ENCODE results near the gene UROC1.

UROC1 gene

GRCh38 chr3:126517291-126517951, at the start of gene UROC1:
Gene UROC1, minus strand, starts transcription at chr3:126517773. Its CDS starts 54 bp downstream, at chr3:126517719.
- Mint-ChIP-seq H3K9me3 (no peaks in the 10 kb centered on the region), H3K4me1 (ENCODE audit: low read depth) (no peaks in the 10 kb centered on the region), H3K27me3 (peaks cover 5% of the 10 kb centered on the region), H3K27ac (no peak within 1 kb of the TSS), H3K4me3 (no peak within 1 kb of the TSS), H3K36me3 (ENCODE audit: low read depth) (no peaks in the 10 kb centered on the region)

GRCh38 chr3:126562737-126563276, 45.2 kb upstream of the UROC1 start:
- no peaks in the 10 kb centered on the region for H3K36me3 Mint-ChIP-seq (ENCODE audit: low read depth)
- peaks cover 11% of the 10 kb centered on the region for H3K27me3 Mint-ChIP-seq
- H3K9me3 Mint-ChIP-seq = peaks cover 4% of the 10 kb centered on the region
- H3K27ac Mint-ChIP-seq = no peak overlapping the region
- no peak overlapping the region for H3K4me3 Mint-ChIP-seq
- H3K4me1 Mint-ChIP-seq (ENCODE audit: low read depth) = no peaks in the 10 kb centered on the region

GRCh38 chr3:126558336-126559071, 40.9 kb upstream of the UROC1 start, which contains the start of gene C3orf22:
Gene C3orf22, minus strand, starts transcription at chr3:126558932. Its CDS starts 5,542 bp downstream, at chr3:126553390.
- no peaks in the 10 kb centered on the region for H3K27me3 Mint-ChIP-seq
- H3K27ac Mint-ChIP-seq = no peak within 1 kb of the TSS
- no peaks in the 10 kb centered on the region for H3K4me1 Mint-ChIP-seq (ENCODE audit: low read depth)
- no peak within 1 kb of the TSS for H3K4me3 Mint-ChIP-seq
- no peaks in the 10 kb centered on the region for H3K36me3 Mint-ChIP-seq (ENCODE audit: low read depth)
- H3K9me3 Mint-ChIP-seq = peaks cover 4% of the 10 kb centered on the region

DNA sequence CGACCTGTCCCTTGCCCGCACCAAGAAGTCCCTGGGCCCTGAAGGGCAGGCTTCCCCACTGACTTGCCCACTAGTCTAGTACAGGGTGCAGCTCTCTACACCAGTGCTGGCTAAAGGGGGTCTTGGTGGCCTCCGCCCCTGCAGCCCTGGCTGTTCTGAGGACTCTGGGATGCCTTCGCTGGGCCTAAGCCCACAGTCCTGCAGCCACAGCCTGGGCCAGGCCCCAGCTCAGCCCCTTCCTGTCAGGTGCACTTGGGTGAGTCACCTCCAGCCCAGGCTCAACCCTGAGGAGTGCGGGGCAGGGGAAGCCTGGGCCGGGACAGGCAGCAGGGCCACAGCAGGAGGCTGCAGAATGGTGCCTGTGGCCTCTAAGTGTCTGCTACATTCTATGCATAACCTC, 40.2 kb upstream of the UROC1 start:
- no peaks in the 10 kb centered on the region for H3K27me3 Mint-ChIP-seq
- no peaks in the 10 kb centered on the region for H3K36me3 Mint-ChIP-seq (ENCODE audit: low read depth)
- H3K9me3 Mint-ChIP-seq = peaks cover 2% of the 10 kb centered on the region
- no peaks in the 10 kb centered on the region for H3K4me1 Mint-ChIP-seq (ENCODE audit: low read depth)
- H3K4me3 Mint-ChIP-seq = no peak overlapping the region
- no peak overlapping the region for H3K27ac Mint-ChIP-seq

DNA sequence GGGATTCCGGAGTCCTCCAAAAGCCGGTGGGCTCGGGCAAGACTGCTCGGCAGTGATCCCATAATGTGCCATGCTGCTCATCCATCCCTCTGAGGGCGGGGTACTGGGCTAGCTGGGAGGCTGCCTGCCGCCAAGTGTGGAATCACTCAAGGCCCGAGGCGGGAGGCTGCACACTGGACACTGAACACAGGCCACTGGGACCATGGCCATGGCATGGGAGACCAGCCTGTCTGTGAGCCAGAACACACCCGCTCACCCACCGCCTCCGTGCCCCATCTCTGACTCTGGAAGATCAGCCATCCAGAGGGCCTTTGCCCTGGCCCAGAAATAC, 39.8 kb upstream of the UROC1 start:
- Mint-ChIP-seq H3K27me3 (no peaks in the 10 kb centered on the region), H3K36me3 (ENCODE audit: low read depth) (no peaks in the 10 kb centered on the region), H3K27ac (no peak overlapping the region), H3K4me1 (ENCODE audit: low read depth) (no peaks in the 10 kb centered on the region), H3K4me3 (no peak overlapping the region), H3K9me3 (no peaks in the 10 kb centered on the region)

GRCh38 chr3:126556637-126557414, 39.3 kb upstream of the UROC1 start:
- Mint-ChIP-seq H3K9me3 (no peaks in the 10 kb centered on the region), H3K36me3 (ENCODE audit: low read depth) (no peaks in the 10 kb centered on the region), H3K27me3 (no peaks in the 10 kb centered on the region), H3K4me1 (ENCODE audit: low read depth) (no peaks in the 10 kb centered on the region), H3K27ac (no peak overlapping the region), H3K4me3 (no peak overlapping the region)

GRCh38 chr3:126555795-126556636, 38.4 kb upstream of the UROC1 start:
- Mint-ChIP-seq H3K27me3 (no peaks in the 10 kb centered on the region), H3K36me3 (ENCODE audit: low read depth) (no peaks in the 10 kb centered on the region), H3K4me1 (ENCODE audit: low read depth) (no peaks in the 10 kb centered on the region), H3K9me3 (no peaks in the 10 kb centered on the region), H3K27ac (no peak overlapping the region), H3K4me3 (no peak overlapping the region)

GRCh38 chr3:126554560-126555525, 37.3 kb upstream of the UROC1 start:
- Mint-ChIP-seq H3K4me1 (ENCODE audit: low read depth) (no peaks in the 10 kb centered on the region), H3K27ac (no peak overlapping the region), H3K4me3 (no peak overlapping the region), H3K27me3 (no peaks in the 10 kb centered on the region), H3K9me3 (no peaks in the 10 kb centered on the region), H3K36me3 (ENCODE audit: low read depth) (no peaks in the 10 kb centered on the region)

DNA sequence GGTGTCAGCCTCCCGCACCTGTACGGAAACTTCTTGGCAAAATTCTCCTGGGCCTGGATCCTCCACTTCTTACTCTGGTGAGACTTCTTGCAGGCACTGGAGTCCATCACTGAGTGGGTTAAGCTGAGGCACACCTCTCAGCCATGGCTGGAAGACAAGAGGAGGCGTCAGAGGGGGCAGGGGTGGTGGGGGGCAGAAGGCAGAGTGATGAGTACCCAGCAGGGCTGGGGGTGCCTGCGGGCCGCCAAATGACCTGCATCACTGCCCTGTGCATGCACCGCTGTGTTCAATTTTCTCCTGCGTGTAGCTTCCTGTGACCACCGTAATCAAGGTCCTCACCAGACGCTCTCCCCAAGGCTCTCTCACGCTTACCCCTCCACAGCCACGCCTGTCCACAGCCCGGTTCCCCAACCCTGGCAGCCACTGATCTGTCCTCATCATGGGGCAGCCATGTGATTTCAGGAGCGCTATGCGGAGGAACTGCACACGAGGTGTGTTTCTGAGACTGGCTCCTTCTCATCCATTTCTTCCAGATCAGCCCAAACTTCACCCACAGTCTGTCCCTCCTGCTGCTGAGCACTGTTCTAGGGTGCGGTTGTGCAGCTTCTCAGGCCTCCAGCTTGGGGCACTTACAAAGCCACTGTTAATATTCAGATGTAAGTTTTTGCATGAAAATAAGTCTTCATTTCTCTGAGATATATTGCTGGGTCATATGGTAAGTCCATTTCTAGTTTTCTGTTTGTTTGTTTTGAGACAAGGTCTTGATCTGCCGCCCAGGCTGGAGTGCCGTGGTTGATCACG, 35.9 kb upstream of the UROC1 start:
- no peak overlapping the region for H3K4me3 Mint-ChIP-seq
- no peak overlapping the region for H3K27ac Mint-ChIP-seq
- H3K36me3 Mint-ChIP-seq (ENCODE audit: low read depth) = no peaks in the 10 kb centered on the region
- no peaks in the 10 kb centered on the region for H3K9me3 Mint-ChIP-seq
- H3K27me3 Mint-ChIP-seq = no peaks in the 10 kb centered on the region
- H3K4me1 Mint-ChIP-seq (ENCODE audit: low read depth) = no peaks in the 10 kb centered on the region

GRCh38 chr3:126552688-126553283, 35.2 kb upstream of the UROC1 start:
- Mint-ChIP-seq H3K36me3 (ENCODE audit: low read depth) (no peaks in the 10 kb centered on the region), H3K4me1 (ENCODE audit: low read depth) (no peaks in the 10 kb centered on the region), H3K4me3 (no peak overlapping the region), H3K27me3 (no peaks in the 10 kb centered on the region), H3K27ac (no peak overlapping the region), H3K9me3 (no peaks in the 10 kb centered on the region)

- Mint-ChIP-seq H3K27ac (no peak overlapping the region), H3K36me3 (ENCODE audit: low read depth) (no peaks in the 10 kb centered on the region), H3K4me3 (no peak overlapping the region), H3K9me3 (no peaks in the 10 kb centered on the region), H3K27me3 (no peaks in the 10 kb centered on the region), H3K4me1 (ENCODE audit: low read depth) (no peaks in the 10 kb centered on the region)
These were observed 34.5 kb upstream of the UROC1 start for GRCh38 chr3:126551839-126552687.
